Vagina (tissue), 2 donors: ENCODE results near the gene USP32. TPM values are rescaled to one million over a fixed set of nuclear protein-coding genes. Genes with fewer than 3 reads are reported as not detected.

Experiments used
- DNase-seq, 2 donors: peaks; one replicate each; pipeline ENCODE4 v3.0.0-alpha.2; 2017; ENCODE audit errors: extremely low spot score in 2 of 2
- H3K27ac ChIP-seq: fragments of 200-600 bp; sonication (generic); one replicate; pipeline ENCODE4 v1.5.1; 2019
- H3K27me3 ChIP-seq: fragments of 200-600 bp; sonication (generic); one replicate; pipeline ENCODE4 v1.5.1; 2019
- H3K36me3 ChIP-seq, 2 donors: fragments of 200-600 bp; sonication (generic); one replicate each; pipeline ENCODE4 v1.5.1; 2017 to 2019
- H3K4me1 ChIP-seq: fragments of 200-600 bp; sonication (generic); one replicate; pipeline ENCODE4 v1.5.1; 2019
- H3K4me3 ChIP-seq, 2 donors: fragments of 200-600 bp; sonication (generic); 1 replicate in 1 of 2; 2 replicates in 1 of 2; pipeline ENCODE4 v1.5.1; 2016 to 2019
- H3K9me3 ChIP-seq: fragments of 200-600 bp; sonication (generic); one replicate; pipeline ENCODE4 v1.5.1; 2019
- POLR2A ChIP-seq, 2 donors: fragments of 450-650 bp; IDR thresholded peaks; one replicate each; pipeline ENCODE4 v1.6.1; 2017; ENCODE audit warnings: antibody characterized with exemption in 2 of 2, mild to moderate bottlenecking in 2 of 2, moderate library complexity in 2 of 2
- POLR2AphosphoS5 ChIP-seq, 2 donors: sonication (generic); formaldehyde crosslinking; IDR thresholded peaks; one replicate each; pipeline ENCODE4 v1.9.0; 2017; ENCODE audit warnings: antibody characterized with exemption in 2 of 2, mild to moderate bottlenecking in 2 of 2, low read depth in 1 of 2; ENCODE audit not compliant: insufficient read depth in 1 of 2
- intact Hi-C: fragments of 100-400 bp; cut with DNase I; formaldehyde crosslinking; loops from one replicate; pipeline ENCODE4 v1.15.1; 2023
- total RNA-seq: library from RNA; depleted of rRNA; stranded (reverse); fragments of >200 nt; gene quantifications from one replicate; pipeline ENCODE4 v1.2.3, GENCODE V29; 2016
- TF ChIP-seq, protein P1 (sequence below), 3 experiments: fragments of 450-650 bp in 2 of 3; fragments of 200-600 bp in 1 of 3; sonication (generic) in 1 of 3; IDR thresholded peaks; one replicate each; pipeline ENCODE4 v1.5.1; 2017 to 2019; ENCODE audit warnings: antibody characterized with exemption in 3 of 3, mild to moderate bottlenecking in 2 of 3, moderate library complexity in 2 of 3

The USP32 gene
- total RNA-seq, 1 donor from 2014 or later = 63.6 TPM

DNA sequence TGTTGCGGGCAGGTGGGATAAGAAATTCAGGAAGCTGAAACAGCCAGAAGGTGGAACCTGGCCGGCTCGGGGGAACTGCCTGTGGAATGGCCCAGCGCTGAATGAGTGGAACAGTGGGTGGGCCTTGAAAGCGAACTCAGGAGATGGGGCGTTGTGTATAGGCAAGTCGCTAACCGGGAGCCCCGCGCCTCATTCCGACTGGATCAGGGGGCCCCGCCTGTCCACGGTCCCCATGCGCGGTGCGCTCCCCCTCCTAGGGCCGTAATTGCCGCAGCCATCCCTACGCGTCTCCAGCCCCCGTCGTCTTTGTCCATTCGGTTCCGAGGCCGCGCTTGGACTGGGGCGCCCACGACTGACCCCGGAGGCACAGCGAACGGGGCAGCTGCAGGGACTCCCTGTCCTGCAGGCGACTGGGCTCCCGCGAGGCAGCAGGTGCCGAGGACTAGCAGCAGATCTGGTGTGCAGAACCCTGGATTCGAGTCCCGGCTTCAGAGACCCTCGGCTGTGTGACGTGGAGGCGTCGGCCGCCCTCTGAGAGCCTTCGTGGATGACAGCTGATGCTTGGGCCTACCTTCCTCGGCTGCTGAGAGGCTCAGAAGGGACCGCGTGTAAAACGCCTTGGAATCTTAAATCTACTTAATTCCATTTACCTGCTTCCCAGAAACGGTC lies 253.0 kb downstream of the USP32 start:
- DNase-seq = no peak
- H3K4me3 ChIP-seq = no peak overlapping the region
- TF ChIP-seq POLR2AphosphoS5 (IDR thresholded peaks at IDR 0.05; ENCODE audit: insufficient read depth in 1 of 2, low read depth in 1 of 2) = no peak
- TF ChIP-seq, protein P1, sequence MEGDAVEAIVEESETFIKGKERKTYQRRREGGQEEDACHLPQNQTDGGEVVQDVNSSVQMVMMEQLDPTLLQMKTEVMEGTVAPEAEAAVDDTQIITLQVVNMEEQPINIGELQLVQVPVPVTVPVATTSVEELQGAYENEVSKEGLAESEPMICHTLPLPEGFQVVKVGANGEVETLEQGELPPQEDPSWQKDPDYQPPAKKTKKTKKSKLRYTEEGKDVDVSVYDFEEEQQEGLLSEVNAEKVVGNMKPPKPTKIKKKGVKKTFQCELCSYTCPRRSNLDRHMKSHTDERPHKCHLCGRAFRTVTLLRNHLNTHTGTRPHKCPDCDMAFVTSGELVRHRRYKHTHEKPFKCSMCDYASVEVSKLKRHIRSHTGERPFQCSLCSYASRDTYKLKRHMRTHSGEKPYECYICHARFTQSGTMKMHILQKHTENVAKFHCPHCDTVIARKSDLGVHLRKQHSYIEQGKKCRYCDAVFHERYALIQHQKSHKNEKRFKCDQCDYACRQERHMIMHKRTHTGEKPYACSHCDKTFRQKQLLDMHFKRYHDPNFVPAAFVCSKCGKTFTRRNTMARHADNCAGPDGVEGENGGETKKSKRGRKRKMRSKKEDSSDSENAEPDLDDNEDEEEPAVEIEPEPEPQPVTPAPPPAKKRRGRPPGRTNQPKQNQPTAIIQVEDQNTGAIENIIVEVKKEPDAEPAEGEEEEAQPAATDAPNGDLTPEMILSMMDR (IDR thresholded peaks at IDR 0.05) = no peak
- TF ChIP-seq POLR2A (IDR thresholded peaks at IDR 0.05) = no peak
- H3K36me3 ChIP-seq = no peaks in the 10 kb centered on the region
- no peaks in the 10 kb centered on the region for H3K9me3 ChIP-seq
- no peaks in the 10 kb centered on the region for H3K27me3 ChIP-seq
- H3K4me1 ChIP-seq = peaks cover 39% of the 10 kb centered on the region
- H3K27ac ChIP-seq = no peak overlapping the region
- intact Hi-C loops = no loop called here

DNA sequence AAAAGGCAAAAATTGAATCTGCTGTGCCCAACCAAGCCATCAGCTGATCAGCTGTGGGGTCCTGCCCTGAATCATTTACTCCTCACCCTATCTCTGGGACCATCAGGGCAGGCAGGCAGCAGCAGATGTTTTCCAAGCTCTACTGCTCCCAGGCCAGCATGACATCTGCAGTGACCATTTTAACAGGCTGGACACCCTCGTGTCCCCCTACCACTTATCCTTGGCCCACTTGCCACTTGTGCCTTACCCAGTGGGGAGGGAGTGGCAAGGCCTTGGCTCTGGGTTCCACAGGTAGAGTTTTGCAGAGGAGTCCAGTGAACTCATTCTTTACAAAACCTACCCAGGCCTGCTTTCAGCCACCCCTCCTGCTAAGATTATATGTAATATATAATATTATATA lies 254.2 kb downstream of the USP32 start:
- Histone ChIP-seq H3K9me3 (no peaks in the 10 kb centered on the region), H3K27me3 (no peaks in the 10 kb centered on the region), H3K4me1 (peaks cover 40% of the 10 kb centered on the region), H3K4me3 (no peak overlapping the region), H3K27ac (no peak overlapping the region), H3K36me3 (no peaks in the 10 kb centered on the region)
- TF ChIP-seq, protein P1 (IDR thresholded peaks at IDR 0.05) = no peak
- TF ChIP-seq POLR2A (IDR thresholded peaks at IDR 0.05) (no peak), POLR2AphosphoS5 (IDR thresholded peaks at IDR 0.05; ENCODE audit: insufficient read depth in 1 of 2, low read depth in 1 of 2) (no peak)
- intact Hi-C loops = no loop called here
- no peak for DNase-seq

- DNase-seq = no peak
- Histone ChIP-seq H3K4me3 (peak overlapping the region; percentile 60 to 66), H3K9me3 (no peaks in the 10 kb centered on the region), H3K4me1 (peaks cover 30% of the 10 kb centered on the region), H3K36me3 (no peaks in the 10 kb centered on the region), H3K27ac (no peak overlapping the region), H3K27me3 (no peaks in the 10 kb centered on the region)
- no peak for TF ChIP-seq POLR2AphosphoS5 (IDR thresholded peaks at IDR 0.05; ENCODE audit: insufficient read depth in 1 of 2, low read depth in 1 of 2)
- TF ChIP-seq, protein P1 (IDR thresholded peaks at IDR 0.05) = no peak
- TF ChIP-seq POLR2A (IDR thresholded peaks at IDR 0.05) = no peak
- intact Hi-C loops = no loop called here
These were observed 255.8 kb downstream of the USP32 start for GRCh38 chr17:60135951-60136666.

DNA sequence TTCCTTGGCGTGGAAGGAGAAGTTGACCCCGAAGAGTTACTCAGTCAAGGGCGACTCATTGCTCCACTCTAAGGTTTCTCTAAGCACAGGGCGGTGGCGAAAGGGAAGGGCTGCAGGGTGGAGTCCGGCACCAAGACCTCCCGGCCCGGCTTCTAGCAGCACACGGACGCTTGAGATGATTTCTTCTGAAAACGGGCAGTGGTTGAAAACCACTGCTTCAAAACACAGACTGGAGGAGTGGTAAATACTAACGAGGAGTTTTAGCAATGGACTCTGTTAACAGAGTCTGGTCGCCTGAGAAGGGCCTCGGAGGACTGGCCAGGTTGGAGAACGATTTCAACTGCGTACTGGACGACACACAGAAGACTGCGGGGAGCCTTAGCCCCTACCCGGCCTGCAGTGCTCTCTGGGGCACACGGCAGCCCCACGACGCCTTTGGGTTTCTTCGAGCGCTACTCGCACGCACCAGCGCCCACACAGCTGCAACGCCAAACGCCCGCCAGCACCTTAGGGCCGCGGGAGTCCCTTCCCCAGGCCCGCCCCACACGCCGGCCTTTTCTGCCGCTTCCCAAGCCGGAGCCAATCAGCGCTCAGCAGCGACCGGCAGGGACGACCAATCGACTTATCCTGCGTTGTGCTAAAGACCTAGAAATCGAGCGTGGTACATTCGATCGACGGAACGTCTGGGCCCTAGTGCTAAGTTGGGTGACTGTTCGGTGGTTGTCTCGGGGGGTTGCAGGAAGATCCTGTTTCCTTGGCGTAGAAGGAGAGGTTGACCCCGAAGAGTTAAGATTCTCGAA lies 256.6 kb downstream of the USP32 start:
- TF ChIP-seq POLR2A (IDR thresholded peaks at IDR 0.05) (no peak), POLR2AphosphoS5 (IDR thresholded peaks at IDR 0.05; ENCODE audit: insufficient read depth in 1 of 2, low read depth in 1 of 2) (peak; percentile 66 to 80)
- Histone ChIP-seq H3K4me3 (peak overlapping the region; percentile 60 to 66), H3K9me3 (no peaks in the 10 kb centered on the region), H3K4me1 (peaks cover 30% of the 10 kb centered on the region), H3K36me3 (no peaks in the 10 kb centered on the region), H3K27me3 (no peaks in the 10 kb centered on the region), H3K27ac (peak overlapping the region; percentile 31)
- no peak for DNase-seq
- intact Hi-C loops = no loop called here

DNA sequence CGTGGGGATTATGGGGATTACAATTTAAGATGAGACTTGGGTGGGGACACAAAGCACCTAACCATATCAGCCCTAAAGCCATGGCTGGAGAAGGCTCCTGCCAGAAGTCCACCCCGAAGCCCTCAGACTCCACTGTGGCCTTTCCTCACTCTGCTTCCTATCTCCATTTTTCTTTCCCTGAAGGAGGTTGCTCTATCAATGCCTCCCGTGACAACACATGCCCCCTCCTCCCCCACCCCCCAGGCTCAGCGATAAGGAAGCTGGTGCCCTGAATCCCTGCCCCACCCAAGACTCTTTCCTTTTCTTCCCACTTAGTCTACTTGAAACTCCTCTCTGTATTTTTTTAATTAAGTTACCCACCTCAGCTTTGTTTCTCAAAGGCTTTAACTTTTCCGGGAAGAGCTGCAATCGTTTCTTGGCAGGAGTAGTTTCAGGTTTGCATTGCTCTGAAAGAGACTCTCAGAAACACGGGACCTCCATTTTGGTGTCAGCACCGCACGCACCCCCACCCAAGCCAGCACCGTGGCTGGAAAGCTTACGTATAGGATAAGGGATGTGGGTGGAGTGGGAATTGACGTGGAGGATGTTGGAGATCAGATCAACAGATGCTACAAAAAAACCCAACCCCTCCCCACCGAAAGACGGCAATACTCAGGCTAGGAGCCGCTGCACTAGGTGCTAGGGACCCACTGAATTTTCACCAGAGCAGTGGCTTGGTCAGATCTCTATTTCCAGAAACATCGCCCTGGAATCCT lies 257.4 kb downstream of the USP32 start:
- Histone ChIP-seq H3K27me3 (no peaks in the 10 kb centered on the region), H3K27ac (peak overlapping the region; percentile 31), H3K9me3 (no peaks in the 10 kb centered on the region), H3K36me3 (no peaks in the 10 kb centered on the region), H3K4me3 (peak overlapping the region; percentile 60 to 66), H3K4me1 (peaks cover 24% of the 10 kb centered on the region)
- no peak for DNase-seq
- TF ChIP-seq, protein P1 (IDR thresholded peaks at IDR 0.05) = no peak
- no peak for TF ChIP-seq POLR2AphosphoS5 (IDR thresholded peaks at IDR 0.05; ENCODE audit: insufficient read depth in 1 of 2, low read depth in 1 of 2)
- TF ChIP-seq POLR2A (IDR thresholded peaks at IDR 0.05) = no peak
- intact Hi-C loops = no loop called here
